ENCODE results near the gene D2HGDH.

DNA sequence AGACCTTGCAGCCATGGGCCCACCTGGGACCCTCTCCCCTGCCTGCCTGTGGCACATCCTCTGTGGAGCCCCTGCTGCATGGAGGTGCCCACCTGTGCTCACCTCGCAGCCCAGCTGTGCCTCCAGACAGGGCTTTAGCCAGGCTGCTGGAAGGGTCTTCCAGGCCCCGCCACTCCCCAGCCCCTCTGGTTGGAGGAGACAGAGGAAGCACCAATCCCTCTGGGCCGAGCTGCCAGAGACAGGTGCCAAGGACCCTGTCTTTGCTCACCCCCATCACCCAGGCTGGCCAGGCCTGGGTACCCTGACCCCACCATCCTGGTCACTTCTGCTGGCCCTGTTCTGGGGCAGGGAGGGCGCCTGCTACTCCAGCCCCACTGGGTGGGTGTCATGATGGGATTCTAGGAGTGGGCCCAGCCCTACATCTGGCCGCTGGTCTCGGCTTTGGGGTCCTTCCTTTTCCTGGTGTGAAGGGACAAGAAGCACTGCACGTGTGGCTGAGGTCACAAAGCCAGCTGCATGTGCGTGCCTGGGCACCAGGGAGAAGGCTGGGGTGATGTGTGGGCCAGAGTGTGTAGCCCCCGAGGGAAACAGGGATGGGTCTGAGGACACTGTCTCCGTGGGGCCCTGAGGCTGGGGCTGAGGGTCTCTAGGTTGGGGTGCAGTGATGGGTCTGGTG, 65.2 kb downstream of the D2HGDH start:
- TF ChIP-seq, protein P1, sequence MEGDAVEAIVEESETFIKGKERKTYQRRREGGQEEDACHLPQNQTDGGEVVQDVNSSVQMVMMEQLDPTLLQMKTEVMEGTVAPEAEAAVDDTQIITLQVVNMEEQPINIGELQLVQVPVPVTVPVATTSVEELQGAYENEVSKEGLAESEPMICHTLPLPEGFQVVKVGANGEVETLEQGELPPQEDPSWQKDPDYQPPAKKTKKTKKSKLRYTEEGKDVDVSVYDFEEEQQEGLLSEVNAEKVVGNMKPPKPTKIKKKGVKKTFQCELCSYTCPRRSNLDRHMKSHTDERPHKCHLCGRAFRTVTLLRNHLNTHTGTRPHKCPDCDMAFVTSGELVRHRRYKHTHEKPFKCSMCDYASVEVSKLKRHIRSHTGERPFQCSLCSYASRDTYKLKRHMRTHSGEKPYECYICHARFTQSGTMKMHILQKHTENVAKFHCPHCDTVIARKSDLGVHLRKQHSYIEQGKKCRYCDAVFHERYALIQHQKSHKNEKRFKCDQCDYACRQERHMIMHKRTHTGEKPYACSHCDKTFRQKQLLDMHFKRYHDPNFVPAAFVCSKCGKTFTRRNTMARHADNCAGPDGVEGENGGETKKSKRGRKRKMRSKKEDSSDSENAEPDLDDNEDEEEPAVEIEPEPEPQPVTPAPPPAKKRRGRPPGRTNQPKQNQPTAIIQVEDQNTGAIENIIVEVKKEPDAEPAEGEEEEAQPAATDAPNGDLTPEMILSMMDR (IDR thresholded peaks at IDR 0.05 in 4 of 5, conservative IDR thresholded peaks at IDR 0.05 in 1 of 5), result no peak
- TF ChIP-seq POLR2A (IDR thresholded peaks at IDR 0.05), result no peak
